HepG2 (cell line): Measurements from ENCODE around the gene CAMTA2. TPM values are rescaled to one million over a fixed set of nuclear protein-coding genes. Genes with fewer than 3 reads are reported as not detected.

Source experiments
- ETS1 ChIP-seq: sonication (generic); formaldehyde crosslinking; IDR thresholded peaks from 2 replicates; pipeline ENCODE4 v1.4.0; 2020; ENCODE audit warnings: missing genetic modification reagents
- FOXC1 ChIP-seq: sonication (generic); formaldehyde crosslinking; IDR thresholded peaks from 2 replicates; pipeline ENCODE4 v1.8.0; 2022; ENCODE audit warnings: mild to moderate bottlenecking, missing genetic modification reagents, borderline replicate concordance
- GMEB2 ChIP-seq: IDR thresholded peaks from 2 replicates; pipeline ENCODE4 v1.6.1; 2016; ENCODE audit warnings: missing biosample characterization, missing genetic modification reagents, low read depth
- IRF1 ChIP-seq: sonication (generic); formaldehyde crosslinking; IDR thresholded peaks from 2 replicates; pipeline ENCODE4 v1.4.0; 2020; ENCODE audit warnings: low read depth, mild to moderate bottlenecking, missing genetic modification reagents
- RERE ChIP-seq: IDR thresholded peaks from 2 replicates; pipeline ENCODE4 v1.6.1; 2016; ENCODE audit warnings: low read depth, missing genetic modification reagents, missing compliant biosample characterization
- RORA ChIP-seq: sonication (generic); formaldehyde crosslinking; IDR thresholded peaks from 2 replicates; pipeline ENCODE4 v1.5.0; 2020; ENCODE audit warnings: mild to moderate bottlenecking, missing genetic modification reagents, moderate library complexity
- SPEN ChIP-seq: sonication (generic); formaldehyde crosslinking; IDR thresholded peaks from 2 replicates; pipeline ENCODE4 v1.5.1; 2020; ENCODE audit warnings: low read depth, mild to moderate bottlenecking, missing genetic modification reagents
- SRSF9 ChIP-seq: fragments of 200-400 bp; formaldehyde crosslinking; IDR thresholded peaks from 2 replicates; pipeline ENCODE4 v1.6.1; 2018; ENCODE audit warnings: borderline replicate concordance, mild to moderate bottlenecking, low read depth, low read length; ENCODE audit not compliant: insufficient read depth, poor library complexity, severe bottlenecking
- STAT5B ChIP-seq: sonication (generic); formaldehyde crosslinking; IDR thresholded peaks from 2 replicates; pipeline ENCODE4 v1.4.0; 2020; ENCODE audit warnings: missing genetic modification reagents
- THAP11 ChIP-seq: IDR thresholded peaks from 2 replicates; pipeline ENCODE4 v1.6.1; 2016; ENCODE audit warnings: missing biosample characterization, missing genetic modification reagents
- ZNF280B ChIP-seq: sonication (generic); formaldehyde crosslinking; IDR thresholded peaks from 2 replicates; pipeline ENCODE4 v1.5.0; 2020; ENCODE audit warnings: missing genetic modification reagents, mild to moderate bottlenecking, borderline replicate concordance
- ZNF282 ChIP-seq: fragments of 450-650 bp; IDR thresholded peaks from 2 replicates; pipeline ENCODE4 v1.6.1; 2018; ENCODE audit not compliant: partially characterized antibody
- ZNF335 ChIP-seq: sonication (generic); formaldehyde crosslinking; IDR thresholded peaks from 2 replicates; pipeline ENCODE4 v1.4.0; 2020; ENCODE audit warnings: missing genetic modification reagents
- ZNF614 ChIP-seq: IDR thresholded peaks from 2 replicates; pipeline ENCODE4 v1.6.1; 2018; ENCODE audit warnings: missing biosample characterization, missing genetic modification reagents, inconsistent platforms, borderline replicate concordance
- ZNF720 ChIP-seq: sonication (generic); formaldehyde crosslinking; IDR thresholded peaks from 2 replicates; pipeline ENCODE4 v1.4.0; 2020; ENCODE audit warnings: missing genetic modification reagents
- ZNF775 ChIP-seq: sonication (generic); formaldehyde crosslinking; IDR thresholded peaks from 2 replicates; pipeline ENCODE4 v1.4.0; 2020; ENCODE audit warnings: missing genetic modification reagents, mild to moderate bottlenecking, moderate library complexity, borderline replicate concordance
- ZSCAN22 ChIP-seq: sonication (generic); formaldehyde crosslinking; IDR thresholded peaks from 2 replicates; pipeline ENCODE4 v1.4.0; 2020; ENCODE audit warnings: mild to moderate bottlenecking, missing genetic modification reagents
- polyA plus RNA-seq, 8 experiments: library from polyadenylated mRNA; depleted of rRNA in 3 of 8; stranded (reverse) in 7 of 8; unstranded in 1 of 8; fragments of >200 nt; fragmentation: Illumina TruSeq in 4 of 8; extraction: Trizol in 4 of 8; gene quantifications; 2 replicates each; pipeline versions ENCODE4 v1.2.1 to v1.2.3, GENCODE V29; 2011 to 2016; ENCODE audit warnings: low read depth in 4 of 8, missing spikeins in 1 of 8, mixed read lengths in 1 of 8; ENCODE audit not compliant: insufficient read depth in 1 of 8
- total RNA-seq, 5 experiments: library from RNA; depleted of rRNA; stranded (reverse); fragments of >200 nt; fragmentation: Illumina TruSeq; extraction: Trizol; gene quantifications; 2 replicates each; pipeline ENCODE4 v1.2.3, GENCODE V29; 2016; ENCODE audit warnings: low read depth in 1 of 5
- TF ChIP-seq, protein P1 (sequence below): IDR thresholded peaks from 2 replicates; pipeline ENCODE4 v1.6.1; 2016

Gene CAMTA2
- total and polyA plus RNA-seq, 2 of the 13 experiments (the other 11 are each of a cell fraction or from before 2014, with no cell fraction given): 4.1 to 7.1 TPM

GRCh38 chr17:4939796-4940554 is 47.5 kb downstream of the CAMTA2 start, which contains the start of the genes RNF167 and SLC25A11 (continued):
- TF ChIP-seq RORA (CRISPR knock-in tag) (no peak), GMEB2 (CRISPR knock-in tag) (peak; percentile 85), THAP11 (CRISPR knock-in tag) (peak; percentile 91), IRF1 (CRISPR knock-in tag) (no peak), STAT5B (no peak), FOXC1 (CRISPR knock-in tag) (0 out of 2 replicates have a peak, but pooled peaks have one; percentile 12), ZNF720 (CRISPR knock-in tag) (no peak), ZNF335 (CRISPR knock-in tag) (no peak), ZNF282 (peak; percentile 85), ZSCAN22 (CRISPR knock-in tag) (no peak), RERE (no peak), ZNF775 (CRISPR knock-in tag) (no peak), ZNF614 (no peak), ETS1 (CRISPR knock-in tag) (no peak), SPEN (CRISPR knock-in tag) (peak; percentile 89), ZNF280B (CRISPR knock-in tag) (no peak), SRSF9 (no peak)
- TF ChIP-seq, protein P1, sequence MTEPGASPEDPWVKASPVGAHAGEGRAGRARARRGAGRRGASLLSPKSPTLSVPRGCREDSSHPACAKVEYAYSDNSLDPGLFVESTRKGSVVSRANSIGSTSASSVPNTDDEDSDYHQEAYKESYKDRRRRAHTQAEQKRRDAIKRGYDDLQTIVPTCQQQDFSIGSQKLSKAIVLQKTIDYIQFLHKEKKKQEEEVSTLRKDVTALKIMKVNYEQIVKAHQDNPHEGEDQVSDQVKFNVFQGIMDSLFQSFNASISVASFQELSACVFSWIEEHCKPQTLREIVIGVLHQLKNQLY (CRISPR knock-in tag): no peak
